Pericardium fibroblast (primary cell): ENCODE results near the gene CCND3. TPM values are rescaled to one million over a fixed set of nuclear protein-coding genes. Genes with fewer than 3 reads are reported as not detected.

ENCODE experiments used
- total RNA-seq: library from RNA; depleted of rRNA; stranded (reverse); fragments of >200 nt; gene quantifications from 2 replicates; pipeline ENCODE4 v1.2.3, GENCODE V29; 2015

Gene CCND3
- total RNA-seq = 103 and 124 TPM in 2 replicates

GRCh38 chr6:41941280-41942066 lies at the start of gene CCND3:
TSS of gene CCND3 (minus strand) at chr6:41941808. CDS start at chr6:41941649, 159 bp downstream.

GRCh38 chr6:41920921-41921711 lies 20.5 kb downstream of the CCND3 start, which contains the start of the genes BYSL and MED20:
TSS of gene BYSL (plus strand) at chr6:41921499. CDS start at chr6:41921563, 64 bp downstream.
TSS of gene MED20 (minus strand) at chr6:41921139. CDS start at chr6:41921018, 121 bp downstream.

GRCh38 chr6:41895300-41896233 lies 46.0 kb downstream of the CCND3 start, which contains the start of gene USP49:
TSS of gene USP49 (minus strand) at chr6:41895375. CDS start at chr6:41806983, 88,392 bp downstream.

Other genes with a start within 250 kb of the CCND3 start
- gene TFEB, start 206.2 kb downstream of the CCND3 start, total RNA-seq = 2.6 and 4.2 TPM in 2 replicates
- not detected in 2 replicates for gene PGC, start 194.4 kb downstream of the CCND3 start, total RNA-seq
- gene FRS3, start 161.9 kb downstream of the CCND3 start, total RNA-seq = 0.68 and 3.0 TPM in 2 replicates
- 0.43 and 0.82 TPM in 2 replicates for gene PRICKLE4, start 161.0 kb downstream of the CCND3 start, total RNA-seq
- 126 and 144 TPM in 2 replicates for gene TOMM6, start 154.1 kb downstream of the CCND3 start, total RNA-seq
- 0.60 and 0.70 TPM in 2 replicates for gene USP49, start 46.4 kb downstream of the CCND3 start, total RNA-seq
- 15.5 and 19.4 TPM in 2 replicates for gene MED20, start 20.7 kb downstream of the CCND3 start, total RNA-seq
- 5.2 and 8.4 TPM in 2 replicates for gene BYSL, start 20.3 kb downstream of the CCND3 start, total RNA-seq
- gene TAF8, start 108.7 kb upstream of the CCND3 start, total RNA-seq = 8.4 and 12.3 TPM in 2 replicates
- 2.8 and 2.9 TPM in 2 replicates for gene C6orf132, start 200.8 kb upstream of the CCND3 start, total RNA-seq
- not detected in 2 replicates for gene GUCA1A, start 231.6 kb upstream of the CCND3 start, total RNA-seq